B cell (primary cell): ENCODE data around the gene NR6A1. TPM values are rescaled to one million over a fixed set of nuclear protein-coding genes. Genes with fewer than 3 reads are reported as not detected.
A peak's percentile ranks its signal among the peaks of the same experiment; 100 is the strongest.

Source experiments
- ATAC-seq: fragments of 200-7000 bp; cut with Tn5 transposase; one replicate; pipeline ENCODE4 v1.10.0; 2021; ENCODE audit warnings: low read depth, mild to moderate bottlenecking, moderate number of reproducible peaks, moderate library complexity
- CTCF ChIA-PET: fragments of 350-600 bp; sonication (Branson Sonifier 250); formaldehyde crosslinking; loops from one replicate; lab custom pipeline; 2021; ENCODE audit warnings: antibody characterized with exemption, inconsistent platforms; lab: Charles Lee
- POLR2A ChIA-PET: fragments of 350-600 bp; sonication (Branson Sonifier 250); formaldehyde crosslinking; loops from one replicate; lab custom pipeline; 2021; ENCODE audit warnings: antibody characterized with exemption; lab: Charles Lee
- DNase-seq: peaks from one replicate; pipeline ENCODE4 v3.0.0; 2013
- H2AFZ ChIP-seq: 2 replicates; pipeline ENCODE4 v1.6.1; 2012; ENCODE audit warnings: mild to moderate bottlenecking, low read depth, low read length; ENCODE audit not compliant: insufficient read depth, poor library complexity, severe bottlenecking
- H3K27ac ChIP-seq, 2 donors: 1 replicate in 1 of 2; 2 replicates in 1 of 2; pipeline ENCODE4 v1.5.1; 2012 to 2013; ENCODE audit warnings: low read length in 2 of 2, mild to moderate bottlenecking in 2 of 2, moderate library complexity in 1 of 2
- H3K27me3 ChIP-seq, 4 experiments: fragments of 200-600 bp in 1 of 4; sonication (generic) in 1 of 4; replicated peaks in 1 of 4; 1 replicate in 2 of 4; 2 replicates in 2 of 4; pipeline versions ENCODE4 v1.6.1 to v1.7.0; 2013 to 2016; ENCODE audit warnings: low read length in 3 of 4, mild to moderate bottlenecking in 2 of 4, mixed read lengths in 1 of 4, moderate library complexity in 1 of 4; ENCODE audit not compliant: insufficient read depth in 4 of 4, control insufficient read depth in 3 of 4; ENCODE audit errors: control extremely low read depth in 1 of 4
- H3K36me3 ChIP-seq, 2 experiments: replicated peaks in 1 of 2; 1 replicate in 1 of 2; 2 replicates in 1 of 2; pipeline versions ENCODE4 v1.6.1 to v1.7.1; 2013; ENCODE audit warnings: low read length in 1 of 2; ENCODE audit not compliant: insufficient read depth in 2 of 2, control insufficient read depth in 1 of 2; ENCODE audit errors: control extremely low read depth in 1 of 2, extremely low read depth in 1 of 2
- H3K4me1 ChIP-seq, 2 donors: fragments of 200-600 bp in 1 of 2; sonication (generic) in 1 of 2; 1 replicate in 1 of 2; 2 replicates in 1 of 2; pipeline versions ENCODE4 v1.5.1 to v1.6.1; 2013 to 2017; ENCODE audit warnings: low read length in 2 of 2; ENCODE audit not compliant: control insufficient read depth in 2 of 2, insufficient read depth in 2 of 2
- H3K4me2 ChIP-seq: replicated peaks from 2 replicates; pipeline ENCODE3; 2012; ENCODE audit warnings: mild to moderate bottlenecking, low read depth, low read length; ENCODE audit not compliant: poor library complexity, severe bottlenecking
- H3K4me3 ChIP-seq, 5 experiments: fragments of 200-600 bp in 1 of 5; sonication (generic) in 1 of 5; 1 replicate in 3 of 5; 2 replicates in 2 of 5; pipeline versions ENCODE4 v1.5.1 to v1.7.0; 2011 to 2016; ENCODE audit warnings: low read length in 4 of 5, mild to moderate bottlenecking in 4 of 5, low read depth in 2 of 5, control low read depth in 1 of 5, moderate library complexity in 1 of 5; ENCODE audit not compliant: insufficient read depth in 1 of 5; ENCODE audit errors: control extremely low read depth in 1 of 5, extremely low read depth in 1 of 5
- H3K79me2 ChIP-seq: fragments of 200-600 bp; sonication (generic); one replicate; pipeline ENCODE4 v1.6.0; 2016; ENCODE audit warnings: low read length; ENCODE audit not compliant: control insufficient read depth, insufficient read depth
- H3K9ac ChIP-seq: fragments of 200-600 bp; sonication (generic); 2 replicates; pipeline ENCODE4 v1.6.1; 2017; ENCODE audit warnings: mild to moderate bottlenecking, low read length, moderate library complexity
- H3K9me3 ChIP-seq, 3 donors: one replicate each; pipeline versions ENCODE4 v1.6.1 to v1.7.1; 2013; ENCODE audit warnings: low read length in 2 of 3; ENCODE audit not compliant: control insufficient read depth in 2 of 3, insufficient read depth in 1 of 3; ENCODE audit errors: control extremely low read depth in 1 of 3
- H4K20me1 ChIP-seq: 2 replicates; pipeline ENCODE4 v1.6.0; 2012; ENCODE audit warnings: mild to moderate bottlenecking, low read length; ENCODE audit not compliant: insufficient read depth, control insufficient read depth, poor library complexity, severe bottlenecking
- H3K27ac Mint-ChIP-seq: one replicate; pipeline ENCODE4 v1.8.0; 2021; ENCODE audit warnings: mixed read lengths
- H3K27me3 Mint-ChIP-seq: one replicate; pipeline ENCODE4 v1.8.0; 2021; ENCODE audit warnings: mixed read lengths
- H3K4me1 Mint-ChIP-seq: one replicate; pipeline ENCODE4 v1.8.0; 2021; ENCODE audit warnings: mixed read lengths
- H3K4me3 Mint-ChIP-seq: one replicate; pipeline ENCODE4 v1.8.0; 2021; ENCODE audit warnings: mixed read lengths
- H3K9me3 Mint-ChIP-seq: one replicate; pipeline ENCODE4 v1.8.0; 2022; ENCODE audit warnings: mixed read lengths; ENCODE audit not compliant: insufficient read depth
- EZH2 ChIP-seq: IDR thresholded peaks from 2 replicates; pipeline ENCODE4 v1.6.1; 2012; ENCODE audit warnings: borderline replicate concordance, low read depth, mild to moderate bottlenecking, moderate library complexity, low read length; ENCODE audit not compliant: insufficient read depth, poor library complexity, severe bottlenecking
- WGBS: methylation state at CpG from one replicate; pipeline ENCODE4 v1.1.5; 2013; ENCODE audit warnings: missing lambda C conversion rate; ENCODE audit not compliant: insufficient coverage; 5-methylcytosine and 5-hydroxymethylcytosine counted together
- intact Hi-C: fragments of 100-400 bp; cut with micrococcal nuclease; formaldehyde crosslinking; loops from one replicate; pipeline ENCODE4 v1.10.0; 2022
- polyA plus RNA-seq: library from polyadenylated mRNA; depleted of rRNA; stranded (reverse); fragments of >200 nt; gene quantifications from 2 replicates; pipeline ENCODE4 v1.2.3, GENCODE V29; 2012
- total RNA-seq, 2 donors: library from RNA; stranded (reverse); fragments of 120-200 nt in 1 of 2; gene quantifications; 1 replicate in 1 of 2; 2 replicates in 1 of 2; pipeline versions ENCODE4 v1.2.3 to v1.2.4, GENCODE V29; 2013 to 2022
- TF ChIP-seq, protein P1 (sequence below): fragments of 200-600 bp; IDR thresholded peaks from one replicate; pipeline ENCODE4 v1.8.0; 2022; ENCODE audit warnings: antibody characterized with exemption, mild to moderate bottlenecking

NR6A1 gene
- total and polyA plus RNA-seq, 2 donors (not counting 1 experiment from before 2014, with no cell fraction given): 0.09 to 0.67 TPM

DNA sequence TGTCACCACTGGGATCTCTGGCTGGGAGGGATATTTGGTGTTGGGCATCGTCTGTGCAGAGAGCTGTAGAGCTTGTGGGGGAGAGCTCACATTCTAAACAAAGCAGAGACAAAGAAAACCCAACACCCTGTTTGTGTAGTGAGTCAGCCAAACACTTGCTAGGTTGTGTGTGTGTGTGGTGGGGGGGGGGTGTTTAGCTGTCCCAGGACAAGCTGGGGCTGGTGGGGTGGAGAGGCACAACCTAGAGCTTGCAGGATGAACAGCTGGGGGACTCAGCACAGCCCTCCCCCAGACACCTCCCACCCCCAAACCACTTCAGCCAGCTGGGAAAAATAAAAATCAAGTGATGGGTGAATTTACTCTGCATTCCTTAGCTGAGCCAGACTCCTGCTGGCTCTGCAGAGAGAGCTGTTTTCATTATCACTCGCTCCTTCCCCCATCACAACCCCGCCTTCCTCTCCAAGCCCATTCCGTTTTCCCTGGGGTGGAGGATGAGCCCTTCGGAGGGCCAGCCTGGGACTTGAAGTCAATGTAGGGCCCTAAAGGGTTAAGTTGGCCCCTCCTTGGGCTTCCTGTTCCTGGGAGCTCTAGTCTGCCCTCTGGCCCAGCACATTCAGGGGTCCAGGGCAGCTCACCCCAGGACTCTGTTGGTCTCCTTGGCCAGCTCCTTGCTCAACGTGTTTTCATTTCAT lies 8.4 kb upstream of the NR6A1 start:
- Mint-ChIP-seq H3K9me3 (no peaks in the 10 kb centered on the region), H3K27ac (no peak overlapping the region), H3K4me1 (peaks cover 16% of the 10 kb centered on the region), H3K4me3 (peak overlapping the region; percentile 39), H3K27me3 (peaks cover 13% of the 10 kb centered on the region)
- H3K27ac ChIP-seq: no peak overlapping the region
- POLR2A ChIA-PET: interaction anchor here (0.6 to 0.7 kb wide), 3 partner anchors 11 to 59 kb away, joined by 3 to 5 read pairs (median 4); no protein-coding TSS in a partner anchor
- intact Hi-C loops: loop anchor here (10.0 kb wide), 1 partner anchor 365 kb away; the partner anchor contains the start of gene PSMB7
- H3K4me2 ChIP-seq: no peak overlapping the region
- no peak for ATAC-seq
- H3K36me3 ChIP-seq: no peaks in the 10 kb centered on the region
- H3K4me1 ChIP-seq: peaks cover 16 to 19% of the 10 kb centered on the region in 2 donors
- no peaks in the 10 kb centered on the region for H3K79me2 ChIP-seq
- no peak for TF ChIP-seq EZH2
- TF ChIP-seq, protein P1, sequence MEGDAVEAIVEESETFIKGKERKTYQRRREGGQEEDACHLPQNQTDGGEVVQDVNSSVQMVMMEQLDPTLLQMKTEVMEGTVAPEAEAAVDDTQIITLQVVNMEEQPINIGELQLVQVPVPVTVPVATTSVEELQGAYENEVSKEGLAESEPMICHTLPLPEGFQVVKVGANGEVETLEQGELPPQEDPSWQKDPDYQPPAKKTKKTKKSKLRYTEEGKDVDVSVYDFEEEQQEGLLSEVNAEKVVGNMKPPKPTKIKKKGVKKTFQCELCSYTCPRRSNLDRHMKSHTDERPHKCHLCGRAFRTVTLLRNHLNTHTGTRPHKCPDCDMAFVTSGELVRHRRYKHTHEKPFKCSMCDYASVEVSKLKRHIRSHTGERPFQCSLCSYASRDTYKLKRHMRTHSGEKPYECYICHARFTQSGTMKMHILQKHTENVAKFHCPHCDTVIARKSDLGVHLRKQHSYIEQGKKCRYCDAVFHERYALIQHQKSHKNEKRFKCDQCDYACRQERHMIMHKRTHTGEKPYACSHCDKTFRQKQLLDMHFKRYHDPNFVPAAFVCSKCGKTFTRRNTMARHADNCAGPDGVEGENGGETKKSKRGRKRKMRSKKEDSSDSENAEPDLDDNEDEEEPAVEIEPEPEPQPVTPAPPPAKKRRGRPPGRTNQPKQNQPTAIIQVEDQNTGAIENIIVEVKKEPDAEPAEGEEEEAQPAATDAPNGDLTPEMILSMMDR: no peak
- H3K27me3 ChIP-seq: peaks cover 0 to 27% (median 17%) of the 10 kb centered on the region in 4 experiments
- no peak overlapping the region for H3K4me3 ChIP-seq
- peaks cover 0 to 9% (median 0%) of the 10 kb centered on the region in 3 donors for H3K9me3 ChIP-seq
- no peak for DNase-seq
- H2AFZ ChIP-seq: no peak overlapping the region
- 89% methylated on average over 5 of the region's 6 CpGs for WGBS
- no peak overlapping the region for H3K9ac ChIP-seq
- no peaks in the 10 kb centered on the region for H4K20me1 ChIP-seq
- CTCF ChIA-PET: interaction anchor here (0.6 to 12.0 kb wide), 4 partner anchors 65 to 362 kb away, joined by 3 to 345 read pairs (median 4); partner anchors contain the start of gene WDR38
